ENCODE data around the gene ITPR1.

GRCh38 chr3:4623421-4623999 is 130.4 kb downstream of the ITPR1 start:
- no peak for TF ChIP-seq CTCF (IDR thresholded peaks at IDR 0.05; ENCODE audit: low read length)
- TF ChIP-seq EZH2 (IDR thresholded peaks at IDR 0.05; ENCODE audit: borderline replicate concordance, low read length) = no peak
